NCI-H146 (cell line): Measurements from ENCODE around the gene NDST1.

ENCODE experiments used
- DNase-seq: peaks from one replicate; lab custom pipeline; 2025; lab: John Stamatoyannopoulos, UW

The NDST1 gene

GRCh38 chr5:150544611-150545219 is 36.8 kb downstream of the NDST1 start:
- peak; percentile 33 for DNase-seq

GRCh38 chr5:150545246-150545645 is 37.3 kb downstream of the NDST1 start:
- no peak for DNase-seq

- no peak for DNase-seq
Observed at GRCh38 chr5:150548123-150548522, 40.2 kb downstream of the NDST1 start.

GRCh38 chr5:150549735-150550134 is 41.8 kb downstream of the NDST1 start:
- no peak for DNase-seq

GRCh38 chr5:150550286-150550685 is 42.4 kb downstream of the NDST1 start:
- no peak for DNase-seq

GRCh38 chr5:150551066-150551465 is 43.1 kb downstream of the NDST1 start:
- no peak for DNase-seq

- DNase-seq, result no peak
Observed at GRCh38 chr5:150553402-150553801, 45.5 kb downstream of the NDST1 start.

GRCh38 chr5:150553911-150554310 is 46.0 kb downstream of the NDST1 start:
- no peak for DNase-seq

GRCh38 chr5:150554857-150555256 is 46.9 kb downstream of the NDST1 start:
- DNase-seq, result no peak

GRCh38 chr5:150556106-150556505 is 48.2 kb downstream of the NDST1 start:
- no peak for DNase-seq

GRCh38 chr5:150556859-150557508 is 49.1 kb downstream of the NDST1 start:
- DNase-seq, result no peak

GRCh38 chr5:150557509-150557872 is 49.6 kb downstream of the NDST1 start:
- no peak for DNase-seq

- no peak for DNase-seq
Observed at GRCh38 chr5:150558088-150558621, 50.2 kb downstream of the NDST1 start.

- peak; percentile 29 for DNase-seq
Observed at GRCh38 chr5:150559088-150559487, 51.2 kb downstream of the NDST1 start.

GRCh38 chr5:150559701-150560100 is 51.8 kb downstream of the NDST1 start:
- DNase-seq, result no peak

GRCh38 chr5:150560401-150561191 is 52.7 kb downstream of the NDST1 start:
- peak; percentile 72 for DNase-seq

- DNase-seq, result no peak
Observed at GRCh38 chr5:150561192-150561512, 53.2 kb downstream of the NDST1 start.

- DNase-seq, result no peak
Observed at GRCh38 chr5:150561571-150562275, 53.8 kb downstream of the NDST1 start.

- no peak for DNase-seq
Observed at GRCh38 chr5:150562832-150563231, 54.9 kb downstream of the NDST1 start.

GRCh38 chr5:150565868-150566267 is 57.9 kb downstream of the NDST1 start:
- no peak for DNase-seq

- no peak for DNase-seq
Observed at GRCh38 chr5:150567031-150567717, 59.2 kb downstream of the NDST1 start.

- DNase-seq, result no peak
Observed at GRCh38 chr5:150568663-150569062, 60.7 kb downstream of the NDST1 start.
